NCI-H2081 (cell line): ENCODE data around the gene VPS9D1.
A peak's percentile ranks its signal among the peaks of the same experiment; 100 is the strongest.

Experiments used
- DNase-seq, 2 experiments: peaks; one replicate each; lab custom pipeline; 2025; lab: John Stamatoyannopoulos, UW

Gene VPS9D1

DNA sequence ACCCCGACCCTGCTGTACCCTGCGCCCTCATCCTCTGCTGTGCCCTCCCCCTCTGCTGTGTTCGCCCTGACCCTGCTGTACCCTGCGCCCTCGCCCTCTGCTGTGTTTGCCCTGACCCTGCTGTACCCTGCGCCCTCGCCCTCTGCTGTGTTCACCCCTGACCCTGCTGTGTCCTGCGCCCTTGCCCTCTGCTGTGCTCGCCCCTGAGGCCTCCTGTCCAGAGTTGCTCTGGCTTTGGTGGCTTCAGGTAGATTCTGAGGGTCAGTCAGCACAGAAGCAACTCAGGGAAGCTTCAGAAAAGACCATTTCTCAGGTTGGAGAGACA lies 12.2 kb upstream of the VPS9D1 start:
- no peak for DNase-seq

DNA sequence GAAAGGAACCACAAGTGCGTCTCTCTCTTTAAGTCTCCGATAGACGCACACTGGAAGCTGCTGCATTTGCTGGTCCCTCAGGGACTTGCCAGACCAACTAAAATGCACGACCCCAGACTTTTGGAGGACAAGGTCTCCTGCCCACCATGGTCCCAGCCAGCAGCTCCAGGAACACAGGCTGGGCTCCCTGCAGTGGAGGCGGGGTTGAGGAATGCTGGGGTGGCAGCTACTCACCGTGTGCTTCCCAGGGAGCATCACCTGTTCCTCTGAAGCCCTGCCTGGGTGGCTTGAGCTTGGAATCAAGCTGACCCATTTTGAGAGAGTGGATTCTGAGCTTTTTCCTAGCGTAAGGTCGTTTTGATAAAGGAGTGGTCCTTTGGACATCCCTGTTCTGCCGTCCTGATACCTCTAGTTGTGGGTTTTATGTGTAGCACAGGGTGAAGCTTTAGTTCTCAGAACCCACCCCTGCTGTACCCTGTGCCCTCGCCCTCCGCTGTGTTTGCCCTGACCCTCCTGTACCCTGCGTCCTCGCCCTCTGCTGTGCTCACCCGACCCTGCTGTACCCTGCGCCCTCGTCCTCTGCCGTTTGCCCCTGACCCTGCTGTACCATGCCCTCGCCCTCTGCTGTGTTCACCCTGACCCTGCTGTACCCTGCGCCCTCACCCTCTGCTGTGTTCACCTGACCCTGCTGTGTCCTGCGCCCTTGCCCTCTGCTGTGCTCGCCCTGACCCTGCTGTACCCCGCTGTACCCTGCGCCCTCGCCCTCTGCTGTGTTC lies 11.6 kb upstream of the VPS9D1 start:
- DNase-seq, result no peak

GRCh38 chr16:89730610-89731234 lies 10.0 kb upstream of the VPS9D1 start:
- DNase-seq, result no peak

DNA sequence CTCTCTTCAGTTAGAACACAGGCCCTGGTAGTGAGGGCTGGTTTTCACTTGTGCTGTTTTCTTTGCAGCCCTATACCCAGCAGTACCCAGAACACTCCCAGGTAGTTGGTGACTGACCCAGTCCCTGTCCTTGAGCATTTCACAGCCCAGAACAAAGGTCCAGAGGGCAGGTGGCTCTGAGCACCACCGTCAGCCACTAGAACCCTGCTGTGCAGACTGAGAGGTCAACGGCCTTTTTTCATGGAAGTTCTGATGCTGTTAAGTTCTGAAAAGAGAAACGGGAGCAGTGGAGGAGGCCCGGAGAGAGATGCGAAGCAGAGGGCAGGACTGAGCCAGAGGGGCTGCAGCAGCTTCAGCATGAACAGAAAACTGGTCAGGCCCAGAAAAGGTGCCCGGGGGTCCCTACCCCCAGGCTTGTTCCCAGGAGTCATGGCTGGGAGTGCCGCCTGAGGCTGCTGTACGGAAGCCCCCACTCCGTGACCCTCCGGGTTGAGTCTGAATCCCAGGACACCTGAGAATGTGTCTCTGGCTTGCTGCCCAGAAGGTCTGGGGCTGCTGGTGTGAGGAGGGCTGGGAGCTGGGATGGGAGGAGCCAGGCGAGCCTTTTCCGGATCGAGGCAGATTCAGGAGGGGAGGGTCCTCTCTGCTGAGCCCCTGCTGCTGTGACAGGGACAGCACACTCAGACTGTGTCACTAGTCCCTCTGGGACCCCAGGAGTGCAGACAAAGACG lies 9.3 kb upstream of the VPS9D1 start:
- DNase-seq, result no peak

DNA sequence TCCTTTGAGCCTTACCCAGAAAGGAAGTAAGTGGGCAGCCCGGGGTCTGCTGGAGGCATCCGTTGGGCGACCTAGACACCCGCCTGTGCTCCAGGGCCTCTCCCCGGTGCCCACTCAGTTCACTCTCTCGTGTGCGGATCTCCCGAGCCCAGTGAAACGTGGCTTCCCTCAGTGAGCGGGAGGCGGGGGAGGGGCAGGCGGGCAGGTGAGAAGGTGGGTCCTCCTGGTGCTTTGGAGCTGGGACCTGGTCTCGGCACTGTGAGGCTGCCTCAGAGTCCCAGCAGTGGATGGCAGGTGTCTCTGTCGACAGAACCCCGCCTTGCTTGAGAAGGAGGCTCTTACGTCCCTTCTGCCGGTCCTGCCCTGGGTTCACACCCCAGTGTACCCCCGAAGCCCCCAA lies 8.6 kb upstream of the VPS9D1 start:
- no peak for DNase-seq

GRCh38 chr16:89727406-89728120 lies 6.9 kb upstream of the VPS9D1 start:
- no peak for DNase-seq

- no peak for DNase-seq
These were observed 2.9 kb upstream of the VPS9D1 start for GRCh38 chr16:89723279-89724250.

GRCh38 chr16:89722392-89723278 lies 1.9 kb upstream of the VPS9D1 start:
- DNase-seq, result peak in 1 of 2 experiments; percentile 30

DNA sequence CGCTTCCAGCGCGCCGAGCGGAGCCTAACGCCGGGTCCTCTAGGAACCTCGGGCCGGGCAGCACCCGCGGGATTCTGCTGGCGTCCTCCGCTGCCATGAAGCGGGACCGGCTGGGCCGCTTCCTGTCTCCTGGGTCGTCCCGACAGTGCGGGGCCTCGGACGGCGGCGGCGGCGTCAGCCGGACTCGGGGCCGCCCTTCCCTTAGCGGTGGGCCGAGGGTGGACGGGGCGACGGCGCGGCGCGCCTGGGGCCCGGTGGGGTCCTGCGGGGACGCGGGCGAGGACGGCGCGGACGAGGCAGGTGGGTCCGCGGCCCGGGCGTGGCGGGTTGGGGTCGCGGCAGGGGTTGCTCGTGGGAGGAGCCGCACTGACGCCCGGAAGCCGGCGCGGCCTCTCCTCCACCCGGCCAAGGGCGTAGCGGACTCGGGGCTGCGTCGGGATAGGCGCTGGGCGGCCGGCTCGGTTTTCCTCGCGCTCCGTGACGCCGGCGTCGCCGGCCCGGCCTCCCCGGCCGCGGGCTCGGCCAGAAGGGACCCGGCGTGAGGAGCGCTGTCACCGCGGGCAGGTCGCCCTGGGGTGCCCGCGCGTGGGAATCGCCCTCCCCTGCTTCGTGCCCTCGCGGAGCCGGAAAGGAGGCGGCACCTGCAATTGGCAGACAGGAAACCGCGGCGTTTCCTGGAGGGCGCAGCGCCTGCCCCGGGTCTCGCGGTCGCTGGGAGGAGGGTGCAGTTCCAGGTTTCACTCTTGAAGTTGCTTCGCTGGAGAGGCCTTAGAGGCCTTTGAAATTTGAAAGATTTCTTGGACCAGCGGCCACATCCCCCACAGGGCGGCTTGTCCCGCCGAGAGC lies 1.1 kb upstream of the VPS9D1 start:
- DNase-seq, result peak; percentile 21 to 47

GRCh38 chr16:89720551-89720812 lies 216 bp downstream of the VPS9D1 start:
- no peak for DNase-seq

- no peak for DNase-seq
These were observed 2.8 kb downstream of the VPS9D1 start for GRCh38 chr16:89717688-89718505.

GRCh38 chr16:89716916-89717687 lies 3.6 kb downstream of the VPS9D1 start:
- DNase-seq, result no peak

GRCh38 chr16:89716493-89716892 lies 4.2 kb downstream of the VPS9D1 start:
- no peak for DNase-seq

DNA sequence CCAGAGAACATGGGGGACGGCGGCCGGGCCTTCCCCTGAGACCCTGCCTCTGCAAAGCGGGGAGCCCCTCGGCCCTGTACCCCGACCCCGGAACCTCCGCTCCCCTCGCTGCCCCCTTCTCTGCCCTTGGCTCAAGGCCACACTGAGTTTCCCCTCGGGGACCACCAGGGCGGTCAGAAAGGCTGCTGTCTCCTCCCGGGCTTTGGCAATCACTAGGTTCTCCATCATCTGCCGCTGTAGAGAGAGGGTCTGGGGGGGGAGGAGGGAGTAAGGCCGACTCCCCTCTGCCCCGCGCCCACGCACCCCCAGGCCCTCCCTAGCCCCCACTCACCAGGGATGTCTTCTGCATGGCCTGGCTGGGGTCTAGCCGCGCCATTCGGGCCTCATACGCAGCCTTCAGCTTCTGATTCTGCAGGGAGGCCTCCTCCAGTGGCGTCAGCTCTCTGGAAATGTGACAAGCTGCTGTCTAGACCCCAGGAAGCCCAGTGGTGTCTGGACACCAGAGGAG lies 8.4 kb downstream of the VPS9D1 start:
- no peak for DNase-seq

DNA sequence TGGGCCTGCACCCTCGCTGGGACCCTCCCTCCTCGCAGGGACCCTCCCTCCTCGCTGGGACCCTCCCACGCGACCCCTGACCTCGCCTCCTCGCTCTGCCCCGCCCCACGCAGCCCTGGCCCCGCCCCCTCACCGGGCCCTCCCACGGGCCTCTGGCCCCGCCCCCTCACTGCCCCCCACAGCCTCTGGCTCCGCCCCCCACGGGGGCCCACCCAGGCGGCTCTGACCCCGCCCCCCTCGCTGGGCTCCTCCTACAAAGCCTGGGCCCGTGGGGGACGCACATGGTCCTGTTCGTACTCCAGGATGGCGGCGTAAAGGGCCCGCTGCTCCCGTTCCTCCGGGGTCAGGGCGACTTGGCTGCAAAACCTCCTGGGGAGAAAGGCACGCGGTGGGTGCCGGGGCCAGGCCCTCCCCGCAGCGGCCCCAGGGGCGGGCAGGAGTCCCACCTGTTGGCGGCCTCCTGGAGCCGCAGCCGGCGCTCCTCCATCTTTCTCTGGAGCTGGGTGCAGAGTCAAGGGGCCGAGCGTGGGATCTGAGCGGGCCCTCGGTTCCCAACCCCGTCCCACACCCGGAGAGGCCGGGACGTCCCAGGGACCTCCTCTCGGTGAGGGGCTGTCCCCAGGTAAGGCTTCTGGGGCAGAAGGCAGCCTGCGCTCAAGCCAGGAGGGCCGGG lies 9.0 kb downstream of the VPS9D1 start:
- peak; percentile 23 to 60 for DNase-seq

DNA sequence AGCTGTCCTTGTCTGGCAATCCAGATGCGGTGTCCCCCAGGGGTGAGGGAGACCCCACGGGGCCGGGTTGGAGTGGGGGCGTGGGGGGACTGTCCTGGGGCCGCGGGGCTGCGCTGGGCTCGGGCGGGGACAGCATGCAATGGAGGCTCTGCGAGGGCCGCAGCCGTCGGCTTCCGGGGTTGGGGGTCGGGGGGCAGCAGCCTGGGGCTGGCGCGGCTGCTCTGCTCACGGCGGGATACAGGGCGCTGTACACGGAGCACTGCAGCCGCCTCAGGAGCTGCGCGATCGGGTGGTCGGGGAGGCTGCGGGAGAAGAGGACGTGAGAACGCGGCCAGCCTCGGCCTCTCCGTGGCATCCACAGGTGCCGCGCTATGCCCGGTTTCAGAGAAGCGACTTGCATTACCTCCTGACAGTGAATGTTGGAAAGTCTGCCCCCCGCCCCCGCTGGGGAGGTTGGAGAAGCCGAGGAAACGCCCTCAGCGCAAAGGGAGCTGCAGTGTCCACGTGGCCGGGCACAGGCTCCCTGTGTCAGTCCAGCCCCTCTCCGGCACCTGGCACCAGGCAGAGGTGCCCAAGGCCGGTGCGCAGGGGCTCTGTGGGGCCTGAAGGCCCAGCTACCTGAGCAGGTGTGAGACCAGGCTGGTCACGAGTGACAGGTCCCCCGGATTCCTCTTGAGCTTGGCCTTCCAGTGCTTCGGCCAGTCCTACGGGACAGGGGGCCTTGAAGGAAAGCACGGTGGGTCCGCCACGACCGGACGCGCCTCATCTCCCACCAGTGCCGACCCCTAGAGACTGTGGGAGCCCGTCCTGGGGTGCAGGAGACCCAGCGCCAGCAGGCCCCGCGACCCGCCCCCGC lies 9.8 kb downstream of the VPS9D1 start:
- no peak for DNase-seq
